Stimulated activated naive CD8-positive, alpha-beta T cell treated with anti-CD3 and anti-CD28 coated beads, Interleukin-15, amount 100 ng/mL, for 72 hours (primary cell): ENCODE results near the gene ARID3B.
"Not testable (repeated sequence)": the region's sequence is repeated elsewhere in the genome, so short reads cannot be mapped to it uniquely, and the experiment has no call there.

Experiments
- ATAC-seq: fragments of 150-1000 bp; cut with Tn5 transposase; 2 replicates; pipeline ENCODE4 v1.10.0; 2021; ENCODE audit warnings: mild to moderate bottlenecking, moderate library complexity
- DNase-seq, 2 donors: peaks; one replicate each; pipeline ENCODE4 v3.0.0; 2021 to 2022
- H3K27ac Mint-ChIP-seq, 2 donors: one replicate each; pipeline ENCODE4 v1.8.0; 2022; ENCODE audit warnings: mild to moderate bottlenecking in 2 of 2, mixed read lengths in 2 of 2, moderate library complexity in 2 of 2
- H3K27me3 Mint-ChIP-seq: one replicate; pipeline ENCODE4 v1.8.0; 2022; ENCODE audit warnings: mixed read lengths
- H3K4me1 Mint-ChIP-seq: one replicate; pipeline ENCODE4 v1.8.0; 2022; ENCODE audit warnings: mild to moderate bottlenecking, mixed read lengths
- H3K4me3 Mint-ChIP-seq, 2 donors: one replicate each; pipeline ENCODE4 v1.8.0; 2022; ENCODE audit warnings: mild to moderate bottlenecking in 2 of 2, mixed read lengths in 2 of 2, moderate library complexity in 1 of 2
- H3K9me3 Mint-ChIP-seq, 2 donors: one replicate each; pipeline ENCODE4 v1.8.0; 2022; ENCODE audit warnings: mixed read lengths in 2 of 2

Gene ARID3B, protein sequence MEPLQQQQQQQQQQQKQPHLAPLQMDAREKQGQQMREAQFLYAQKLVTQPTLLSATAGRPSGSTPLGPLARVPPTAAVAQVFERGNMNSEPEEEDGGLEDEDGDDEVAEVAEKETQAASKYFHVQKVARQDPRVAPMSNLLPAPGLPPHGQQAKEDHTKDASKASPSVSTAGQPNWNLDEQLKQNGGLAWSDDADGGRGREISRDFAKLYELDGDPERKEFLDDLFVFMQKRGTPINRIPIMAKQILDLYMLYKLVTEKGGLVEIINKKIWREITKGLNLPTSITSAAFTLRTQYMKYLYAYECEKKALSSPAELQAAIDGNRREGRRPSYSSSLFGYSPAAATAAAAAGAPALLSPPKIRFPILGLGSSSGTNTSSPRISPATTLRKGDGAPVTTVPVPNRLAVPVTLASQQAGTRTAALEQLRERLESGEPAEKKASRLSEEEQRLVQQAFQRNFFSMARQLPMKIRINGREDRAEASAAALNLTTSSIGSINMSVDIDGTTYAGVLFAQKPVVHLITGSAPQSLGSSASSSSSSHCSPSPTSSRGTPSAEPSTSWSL

DNA sequence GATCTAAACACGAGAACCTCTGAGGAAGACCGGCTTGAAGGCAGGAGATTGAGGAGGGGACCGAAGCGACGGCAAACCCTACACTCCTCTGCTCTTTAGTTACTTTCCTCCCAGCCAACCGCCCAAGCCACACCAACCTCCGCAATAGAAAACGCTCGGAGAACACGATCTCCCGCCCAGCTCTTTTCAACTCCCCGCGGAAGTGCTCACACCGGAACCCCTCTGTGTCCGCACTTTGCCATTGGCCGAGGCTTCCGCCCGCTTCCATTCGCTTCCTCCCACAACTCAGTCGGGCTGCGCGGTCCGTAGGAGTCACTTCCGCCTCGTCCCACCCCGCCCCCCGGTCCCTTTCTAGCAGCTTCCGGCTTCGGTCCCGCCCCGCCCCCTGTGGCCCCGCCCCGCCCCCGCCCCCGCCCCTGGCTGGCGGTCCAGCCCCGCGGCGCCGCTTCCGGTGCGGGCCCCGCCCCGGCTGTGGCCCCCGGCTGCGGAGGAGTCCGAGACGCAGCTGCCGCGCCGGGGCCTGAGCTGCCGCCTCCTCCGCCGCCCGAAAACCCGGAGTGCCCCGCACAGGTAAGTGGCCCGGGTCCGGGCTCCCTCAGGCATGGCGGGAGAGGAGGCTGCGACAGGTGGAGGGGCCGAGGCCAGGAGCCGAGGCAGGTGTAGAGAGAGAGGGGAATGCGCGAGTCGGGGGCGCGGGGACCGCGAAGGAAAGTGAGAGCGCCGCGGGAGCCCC is at the start of gene ARID3B:
ARID3B (plus strand) TSS at position 460 of the 733 bp plus-strand sequence. CDS start 2,717 bp downstream, outside the sequence.
- Mint-ChIP-seq H3K27me3 (no peaks in the 10 kb centered on the region), H3K27ac (peak within 1 kb of the TSS; percentile 97 to 99), H3K9me3 (no peaks in the 10 kb centered on the region), H3K4me3 (peak within 1 kb of the TSS; percentile 94 to 100), H3K4me1 (peaks cover 48% of the 10 kb centered on the region)
- DNase-seq, result peak; percentile 92 to 96
- ATAC-seq, result peak; percentile 90

DNA sequence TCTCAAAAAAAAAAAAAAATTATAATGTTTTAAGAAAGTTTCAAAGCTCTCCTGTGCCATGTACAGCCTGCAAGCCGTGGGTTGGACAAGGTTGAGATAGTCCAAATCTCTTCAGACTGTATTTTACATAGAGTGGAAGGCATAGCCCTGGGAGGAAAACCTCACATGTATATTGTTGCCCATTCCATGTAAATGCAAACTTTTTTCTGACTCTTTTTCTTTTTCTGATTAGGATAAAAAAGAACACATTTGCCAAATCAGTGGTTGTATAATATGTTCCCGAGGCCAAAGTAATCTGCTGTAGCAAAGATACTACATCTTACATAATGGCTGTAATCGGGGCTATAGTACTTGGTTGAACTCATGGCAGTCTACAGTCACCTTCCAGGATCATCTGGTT is 44.4 kb upstream of the ARID3B start:
- H3K27ac Mint-ChIP-seq, result no peak overlapping the region
- H3K4me1 Mint-ChIP-seq, result no peaks in the 10 kb centered on the region
- no peak for ATAC-seq
- no peak overlapping the region for H3K4me3 Mint-ChIP-seq
- no peak for DNase-seq
- no peaks in the 10 kb centered on the region for H3K9me3 Mint-ChIP-seq
- no peaks in the 10 kb centered on the region for H3K27me3 Mint-ChIP-seq

DNA sequence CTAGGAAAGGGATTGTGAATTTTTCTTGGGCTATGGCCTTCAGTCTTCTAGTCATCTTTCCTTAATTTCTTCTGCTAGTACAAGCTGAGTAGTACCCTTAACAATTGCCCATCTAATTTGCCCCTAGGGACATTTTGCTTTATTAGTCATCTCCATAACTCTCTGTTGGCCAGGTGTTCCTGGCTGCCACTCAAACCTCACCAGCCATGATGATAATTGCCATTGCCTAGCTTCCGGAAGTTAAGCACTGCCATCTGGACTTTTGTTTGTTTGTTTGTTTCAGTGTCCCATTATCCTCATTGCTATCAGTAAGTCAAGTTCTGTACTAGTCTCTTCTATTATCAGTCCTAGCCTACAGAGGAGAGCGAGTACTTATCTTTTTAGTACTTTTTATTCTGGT is 43.4 kb upstream of the ARID3B start:
- DNase-seq (no peak), ATAC-seq (no peak)
- Mint-ChIP-seq H3K4me1 (no peaks in the 10 kb centered on the region), H3K27ac (no peak overlapping the region), H3K27me3 (no peaks in the 10 kb centered on the region), H3K4me3 (no peak overlapping the region), H3K9me3 (no peaks in the 10 kb centered on the region)

DNA sequence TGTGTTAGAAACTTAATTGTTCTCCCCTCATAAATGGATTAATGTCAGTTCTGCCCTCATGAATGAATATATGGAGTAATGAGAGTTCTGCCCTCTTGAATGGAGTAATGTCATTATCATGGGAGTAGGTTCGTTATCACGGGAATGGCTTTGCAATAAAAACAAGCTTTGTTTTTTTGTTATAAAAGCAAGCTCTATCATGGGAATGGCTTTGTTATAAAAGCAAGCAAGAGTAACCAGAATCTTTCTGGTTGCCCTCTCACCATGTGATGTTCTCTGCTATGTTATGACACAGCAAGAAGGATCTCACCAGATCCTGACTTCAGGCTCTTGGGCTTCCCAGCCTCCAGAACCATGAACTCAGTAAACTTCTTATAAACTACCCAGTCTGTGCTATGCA is 41.7 kb upstream of the ARID3B start:
- peak overlapping the region in 1 of 2 donors; percentile 19 for H3K27ac Mint-ChIP-seq
- DNase-seq (no peak), ATAC-seq (no peak)
- no peaks in the 10 kb centered on the region for H3K27me3 Mint-ChIP-seq
- no peak overlapping the region for H3K4me3 Mint-ChIP-seq
- H3K9me3 Mint-ChIP-seq, result no peaks in the 10 kb centered on the region
- no peaks in the 10 kb centered on the region for H3K4me1 Mint-ChIP-seq

DNA sequence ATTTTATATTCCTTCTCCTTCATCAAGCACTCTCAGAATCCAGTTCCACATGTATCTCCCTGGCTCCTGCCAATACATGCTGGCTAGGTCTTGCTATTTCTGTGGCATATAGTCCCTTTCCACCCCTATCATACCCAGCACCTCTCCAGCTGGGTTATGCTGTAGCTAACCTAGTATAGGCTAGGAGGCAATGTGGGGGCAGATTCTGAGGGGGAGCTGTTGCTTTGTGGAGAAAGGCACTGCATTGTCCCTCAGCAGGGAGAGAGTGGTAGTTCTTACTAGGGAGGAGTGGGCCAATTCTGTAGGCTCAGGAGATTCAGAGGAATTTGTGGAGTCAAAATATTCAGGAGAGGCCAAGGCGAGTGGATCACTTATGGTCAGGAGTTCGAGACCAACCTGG is 40.6 kb upstream of the ARID3B start:
- ATAC-seq, result no peak
- Mint-ChIP-seq H3K4me3 (no peak overlapping the region), H3K27me3 (no peaks in the 10 kb centered on the region), H3K9me3 (no peaks in the 10 kb centered on the region), H3K27ac (no peak overlapping the region), H3K4me1 (no peaks in the 10 kb centered on the region)
- no peak for DNase-seq

DNA sequence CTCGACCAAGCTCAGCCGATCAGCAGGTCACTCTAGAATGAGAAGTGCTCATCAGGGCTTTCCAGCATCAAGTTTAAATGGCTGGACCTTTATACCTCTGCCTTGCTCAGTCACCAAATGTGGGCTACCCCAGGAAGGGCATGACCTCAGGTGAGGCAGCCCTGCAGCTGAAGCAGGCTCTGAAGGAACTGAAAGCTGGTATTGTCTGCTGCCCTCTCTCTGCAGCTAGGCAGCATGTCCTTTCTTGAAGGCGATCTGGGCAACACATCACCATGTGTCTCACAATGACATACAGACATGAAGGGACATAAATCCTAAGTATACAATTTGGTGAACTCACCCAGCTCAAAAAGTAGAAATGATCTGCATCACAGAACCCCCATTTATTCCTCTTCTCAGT is 38.7 kb upstream of the ARID3B start:
- Mint-ChIP-seq H3K4me1 (no peaks in the 10 kb centered on the region), H3K9me3 (no peaks in the 10 kb centered on the region), H3K27ac (no peak overlapping the region), H3K4me3 (no peak overlapping the region), H3K27me3 (no peaks in the 10 kb centered on the region)
- DNase-seq, result peak in 1 of 2 donors; percentile 9
- ATAC-seq, result no peak

DNA sequence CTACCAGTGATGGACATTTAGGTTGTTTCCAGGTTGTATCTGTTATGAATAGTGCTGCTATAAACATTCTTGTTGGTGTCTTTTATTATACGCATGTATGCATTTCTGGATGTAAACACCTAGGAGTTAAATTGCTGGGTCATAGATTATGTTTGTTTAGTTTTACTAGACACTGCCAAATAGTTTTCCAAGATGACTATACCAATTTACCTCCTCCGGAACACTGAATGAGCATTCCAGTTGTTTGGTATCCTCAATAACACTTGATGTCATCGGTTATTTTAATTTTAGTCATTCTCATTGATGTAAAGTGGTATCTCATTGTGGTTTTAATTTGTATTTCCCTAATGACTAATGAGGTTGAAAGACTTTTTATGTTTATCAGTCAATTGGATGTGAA is 36.6 kb upstream of the ARID3B start:
- Mint-ChIP-seq H3K9me3 (no peaks in the 10 kb centered on the region), H3K4me3 (no peak overlapping the region), H3K27me3 (no peaks in the 10 kb centered on the region), H3K4me1 (no peaks in the 10 kb centered on the region), H3K27ac (no peak overlapping the region)
- no peak for DNase-seq
- no peak for ATAC-seq

DNA sequence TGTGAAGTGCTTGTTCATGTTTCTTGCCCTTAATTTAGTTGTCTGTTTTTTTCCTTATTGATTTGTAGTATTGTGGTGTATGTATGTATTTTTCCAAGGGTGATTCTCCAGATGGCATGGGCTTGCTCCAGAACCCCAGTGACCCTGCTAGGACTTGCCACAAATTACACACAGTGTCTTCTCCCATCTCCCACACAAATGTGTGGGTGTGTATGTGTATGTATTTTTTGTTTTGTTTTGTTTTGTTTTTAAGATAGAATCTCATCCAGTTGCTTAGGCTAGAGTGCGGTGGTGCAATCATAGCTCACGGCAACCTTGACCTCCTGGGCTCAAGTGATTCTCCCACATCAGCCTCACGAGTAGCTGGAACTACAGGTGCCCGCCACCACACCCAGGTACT is 36.2 kb upstream of the ARID3B start:
- no peak for DNase-seq
- Mint-ChIP-seq H3K9me3 (no peaks in the 10 kb centered on the region), H3K27ac (peak overlapping the region in 1 of 2 donors; percentile 27), H3K4me1 (no peaks in the 10 kb centered on the region), H3K27me3 (no peaks in the 10 kb centered on the region), H3K4me3 (no peak overlapping the region)
- ATAC-seq, result no peak

DNA sequence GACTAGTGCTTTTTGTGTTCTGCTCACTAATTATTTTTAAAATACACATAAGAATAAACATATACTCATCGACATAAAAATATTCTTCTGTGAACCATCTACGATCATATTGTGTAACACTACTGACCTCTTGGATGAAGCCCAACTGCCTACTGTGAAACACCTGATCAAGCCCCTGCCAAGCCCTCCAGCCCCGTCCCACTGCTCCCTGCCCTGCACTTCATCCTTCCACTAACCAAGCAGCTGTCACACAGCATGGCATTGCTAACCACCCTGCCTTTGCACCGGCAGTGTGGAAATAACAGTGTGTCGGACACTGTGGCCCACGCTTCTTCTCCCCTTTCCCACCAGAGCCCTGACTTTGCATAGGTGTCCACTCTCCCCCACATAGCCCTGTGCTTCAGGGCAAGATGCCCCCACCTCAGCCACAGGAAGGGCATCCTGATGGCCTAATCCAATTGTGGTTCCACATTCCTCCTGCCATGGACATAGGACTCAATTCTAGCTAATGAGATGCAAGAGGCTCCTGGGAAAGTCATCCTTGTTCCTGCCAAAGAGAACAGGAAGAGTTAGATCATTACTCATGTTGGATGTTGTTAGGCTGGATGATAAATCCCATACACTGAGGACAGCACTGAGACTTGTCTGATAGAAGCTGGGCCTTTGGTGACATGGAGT is 35.0 kb upstream of the ARID3B start:
- Mint-ChIP-seq H3K9me3 (no peaks in the 10 kb centered on the region), H3K4me1 (no peaks in the 10 kb centered on the region), H3K27me3 (no peaks in the 10 kb centered on the region), H3K27ac (no peak overlapping the region), H3K4me3 (no peak overlapping the region)
- no peak for DNase-seq
- no peak for ATAC-seq

DNA sequence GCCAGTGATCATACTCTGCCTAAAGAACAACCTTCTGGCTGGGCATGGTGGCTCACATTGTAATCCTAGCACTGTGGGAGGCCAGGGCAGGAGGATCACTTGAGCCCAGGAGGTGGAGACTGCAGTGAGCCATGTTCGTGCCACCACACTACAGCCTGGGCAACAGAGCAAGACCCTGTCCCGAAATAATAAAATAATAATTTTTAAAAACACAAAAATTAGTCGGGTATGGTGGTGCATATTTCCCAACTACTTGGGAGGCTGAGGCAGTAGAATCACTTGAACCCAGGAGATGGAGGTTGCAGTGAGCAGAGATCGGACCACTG is 34.5 kb upstream of the ARID3B start:
- peaks cover under 1% of the 10 kb centered on the region for H3K4me1 Mint-ChIP-seq
- no peaks in the 10 kb centered on the region for H3K27me3 Mint-ChIP-seq
- ATAC-seq (no peak), DNase-seq (no peak)
- no peaks in the 10 kb centered on the region for H3K9me3 Mint-ChIP-seq
- H3K4me3 Mint-ChIP-seq, result no peak overlapping the region
- H3K27ac Mint-ChIP-seq, result no peak overlapping the region

DNA sequence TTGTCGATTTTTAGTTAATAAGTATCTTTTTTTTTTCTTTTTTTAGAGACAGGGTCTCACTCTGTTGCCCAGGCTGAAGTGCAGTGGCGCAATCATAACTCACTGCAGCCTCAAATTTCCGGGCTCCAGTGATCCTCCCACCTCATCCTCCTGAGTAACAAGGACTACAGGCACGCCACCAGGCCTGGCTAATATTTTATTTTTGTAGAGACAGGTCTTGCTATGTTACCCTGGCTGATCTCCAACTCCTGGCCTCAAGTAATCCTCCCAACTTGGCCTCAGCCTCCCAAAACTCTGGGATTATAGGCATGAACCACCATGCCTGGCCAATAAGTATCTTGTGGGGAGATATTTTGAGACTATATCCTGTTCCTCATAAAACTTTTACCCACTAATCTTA is 29.4 kb upstream of the ARID3B start:
- Mint-ChIP-seq H3K9me3 (no peaks in the 10 kb centered on the region), H3K4me3 (peak overlapping the region in 1 of 2 donors; percentile 27), H3K4me1 (peaks cover 11% of the 10 kb centered on the region), H3K27ac (peak overlapping the region in 1 of 2 donors; percentile 92), H3K27me3 (no peaks in the 10 kb centered on the region)
- ATAC-seq, result no peak
- DNase-seq, result no peak

DNA sequence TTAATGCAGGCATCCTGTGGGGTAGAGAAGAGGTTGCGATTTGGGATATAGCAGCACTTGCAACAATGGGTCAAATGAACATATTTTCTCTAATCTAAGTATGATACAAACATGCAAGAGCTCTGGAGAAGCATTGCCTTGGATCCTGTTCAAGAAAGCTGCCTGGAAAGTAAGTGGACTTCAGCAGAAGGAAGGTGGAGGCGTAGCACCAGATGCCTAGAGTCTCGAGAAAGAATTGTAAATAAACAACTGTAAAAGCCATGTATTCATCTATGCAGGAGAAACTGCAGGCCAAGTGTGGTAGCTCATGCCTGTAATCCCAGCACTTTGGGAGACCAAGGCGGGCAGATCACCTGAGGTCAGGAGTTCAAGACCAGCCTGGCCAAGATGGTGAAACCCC is 27.0 kb upstream of the ARID3B start:
- not testable (repeated sequence) for ATAC-seq, H3K9me3 Mint-ChIP-seq, H3K27ac Mint-ChIP-seq, DNase-seq, H3K27me3 Mint-ChIP-seq, H3K4me3 Mint-ChIP-seq
- H3K4me1 Mint-ChIP-seq, result peaks cover 11% of the 10 kb centered on the region

DNA sequence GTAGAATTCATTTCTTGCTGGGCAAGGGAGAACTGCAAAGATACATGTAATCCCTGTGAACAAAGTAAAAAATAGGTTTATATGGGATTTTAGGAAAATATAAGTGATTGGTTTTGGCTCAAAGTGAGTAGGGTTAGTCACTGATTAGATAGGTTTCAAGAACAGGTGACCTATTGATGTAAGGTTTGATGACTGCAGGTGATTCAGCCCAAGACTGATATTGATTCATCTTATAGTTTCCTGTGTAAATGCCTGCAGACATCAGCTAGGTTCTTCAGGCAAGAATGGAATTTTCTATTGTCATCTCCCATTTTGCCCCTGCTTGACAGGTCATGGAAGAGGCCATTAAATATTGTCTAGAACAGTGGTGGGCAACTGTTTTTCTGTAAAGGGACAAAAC is 23.9 kb upstream of the ARID3B start:
- Mint-ChIP-seq H3K27ac (no peak overlapping the region), H3K4me1 (peaks cover 5% of the 10 kb centered on the region), H3K9me3 (no peaks in the 10 kb centered on the region), H3K4me3 (no peak overlapping the region), H3K27me3 (no peaks in the 10 kb centered on the region)
- ATAC-seq (no peak), DNase-seq (no peak)

DNA sequence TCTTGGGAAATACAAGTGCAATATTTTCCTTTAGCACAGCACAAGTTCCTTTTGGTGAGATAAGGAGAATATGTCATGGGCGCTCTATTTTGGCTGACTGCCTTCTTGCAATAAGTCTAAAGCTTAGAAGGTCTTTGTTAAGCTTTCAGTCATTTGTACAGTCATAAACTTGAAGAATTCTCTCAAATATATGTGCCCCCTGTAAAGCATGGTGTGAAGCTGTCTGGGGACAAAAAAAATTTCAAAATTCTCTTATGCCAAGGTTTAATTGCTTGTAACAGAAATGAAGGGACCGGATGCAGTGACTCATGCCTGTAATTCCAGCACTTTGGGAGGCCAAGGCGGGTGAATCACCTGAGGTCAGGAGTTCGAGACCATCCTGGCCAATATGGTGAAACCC is 21.7 kb upstream of the ARID3B start:
- H3K4me1 Mint-ChIP-seq, result no peaks in the 10 kb centered on the region
- no peaks in the 10 kb centered on the region for H3K27me3 Mint-ChIP-seq
- H3K4me3 Mint-ChIP-seq, result no peak overlapping the region
- DNase-seq, result no peak
- no peak for ATAC-seq
- no peak overlapping the region for H3K27ac Mint-ChIP-seq
- no peaks in the 10 kb centered on the region for H3K9me3 Mint-ChIP-seq

DNA sequence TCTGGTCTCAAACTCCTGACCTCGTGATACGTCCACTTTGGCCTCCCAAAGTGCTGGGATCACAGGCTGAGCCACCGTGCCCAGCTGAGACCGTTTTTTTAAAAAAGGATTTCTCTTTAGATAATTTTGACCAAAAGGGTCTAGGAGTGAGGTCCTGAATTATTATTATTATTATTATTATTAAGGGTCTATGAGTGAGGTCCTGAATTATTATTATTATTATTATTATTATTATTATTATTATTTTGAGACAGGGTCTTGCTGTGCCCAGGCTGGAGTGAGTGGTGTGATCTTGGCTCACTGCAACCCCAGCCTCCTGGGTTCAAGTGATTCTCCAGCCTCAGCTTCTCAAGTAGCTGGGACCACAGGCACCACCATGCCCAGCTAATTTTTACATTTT is 20.6 kb upstream of the ARID3B start:
- H3K4me1 Mint-ChIP-seq, result no peaks in the 10 kb centered on the region
- H3K9me3 Mint-ChIP-seq, result no peaks in the 10 kb centered on the region
- DNase-seq (no peak), ATAC-seq (no peak)
- no peak overlapping the region for H3K27ac Mint-ChIP-seq
- H3K4me3 Mint-ChIP-seq, result no peak overlapping the region
- no peaks in the 10 kb centered on the region for H3K27me3 Mint-ChIP-seq

DNA sequence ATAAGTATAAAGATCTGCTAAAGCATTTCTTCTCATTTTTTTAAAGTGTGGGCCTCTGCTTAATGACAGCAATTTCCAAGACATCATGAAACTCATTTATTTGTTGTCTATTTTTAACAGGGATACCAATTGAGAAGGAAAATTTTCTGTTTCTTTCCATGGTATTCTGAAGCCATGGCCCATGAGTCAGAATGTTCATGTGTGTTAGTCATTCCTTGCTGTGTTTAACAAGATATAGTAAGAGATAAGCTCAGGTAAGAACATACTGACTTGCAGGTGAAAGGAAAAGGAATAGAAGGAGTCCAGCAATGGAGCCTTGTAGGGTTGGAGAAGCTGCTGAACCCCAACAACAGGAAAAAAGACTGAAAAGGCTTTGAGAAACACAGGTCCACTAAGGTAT is 17.0 kb upstream of the ARID3B start:
- no peak for DNase-seq
- ATAC-seq, result no peak
- H3K27me3 Mint-ChIP-seq, result no peaks in the 10 kb centered on the region

More for the DNA sequence above, 17.0 kb upstream of the ARID3B start:
- H3K4me1 Mint-ChIP-seq, result no peaks in the 10 kb centered on the region
- no peaks in the 10 kb centered on the region for H3K9me3 Mint-ChIP-seq
- H3K27ac Mint-ChIP-seq, result peak overlapping the region in 1 of 2 donors; percentile 12
- H3K4me3 Mint-ChIP-seq, result no peak overlapping the region
